GM12878 (cell line): ENCODE results near the gene HJV. TPM values are rescaled to one million over a fixed set of nuclear protein-coding genes. Genes with fewer than 3 reads are reported as not detected.

Source experiments
- GABPA ChIP-seq: IDR thresholded peaks from 2 replicates; pipeline ENCODE4 v1.6.1; 2014; ENCODE audit warnings: antibody characterized with exemption, low read depth, mild to moderate bottlenecking, inconsistent platforms
- IRF4 ChIP-seq: IDR thresholded peaks from 2 replicates; pipeline ENCODE4 v1.6.1; 2011; ENCODE audit warnings: low read depth, low read length
- NFIC ChIP-seq: IDR thresholded peaks from 2 replicates; pipeline ENCODE4 v1.6.1; 2012; ENCODE audit warnings: low read depth, mild to moderate bottlenecking, inconsistent platforms, low read length, moderate library complexity
- NR2F1 ChIP-seq: fragments of 450-650 bp; conservative IDR thresholded peaks from 2 replicates; pipeline ENCODE4 v1.6.1; 2017; ENCODE audit warnings: mild to moderate bottlenecking
- RAD21 ChIP-seq: IDR thresholded peaks from 2 replicates; pipeline ENCODE4 v1.6.1; 2011; ENCODE audit warnings: mild to moderate bottlenecking, low read depth, low read length, moderate library complexity; ENCODE audit not compliant: insufficient read depth
- SUZ12 ChIP-seq: fragments of 200-600 bp; sonication (generic); IDR thresholded peaks from one replicate; pipeline ENCODE4 v1.6.1; 2018; ENCODE audit warnings: antibody characterized with exemption, mild to moderate bottlenecking; ENCODE audit not compliant: unreplicated experiment
- polyA plus RNA-seq, 11 experiments: library from polyadenylated mRNA; depleted of rRNA in 4 of 11; unstranded in 6 of 11; stranded (reverse) in 5 of 11; fragments of >200 nt; fragmentation: Nextera tagmentation in 4 of 11; fragmentation: Illumina TruSeq in 1 of 11; extraction: Ambion mirVana in 4 of 11; extraction: Trizol in 1 of 11; gene quantifications; 1 replicate in 1 of 11; 2 replicates in 10 of 11; pipeline versions ENCODE4 v1.2.1 to v1.2.3, GENCODE V29; 2011 to 2016; ENCODE audit warnings: inconsistent platforms in 2 of 11, missing spikeins in 2 of 11, low read depth in 1 of 11
- total RNA-seq, 4 experiments: library from RNA; depleted of rRNA in 3 of 4; stranded (reverse); fragments of >200 nt in 3 of 4; fragmentation: Illumina TruSeq in 1 of 4; extraction: Trizol in 1 of 4; gene quantifications; 2 replicates each; pipeline versions ENCODE4 v1.2.1 to v1.2.3, GENCODE V29; 2013 to 2021
- TF ChIP-seq, protein P1 (sequence below): IDR thresholded peaks from 2 replicates; pipeline ENCODE4 v1.6.1; 2012; ENCODE audit warnings: low read depth, low read length, improper control_type of control experiment
- TF ChIP-seq, protein P2 (sequence below): fragments of 450-650 bp; IDR thresholded peaks from 2 replicates; pipeline ENCODE4 v1.6.1; 2017; ENCODE audit warnings: mild to moderate bottlenecking, low read depth, inconsistent platforms; ENCODE audit not compliant: poor library complexity, severe bottlenecking
- TF ChIP-seq, protein P3 (sequence below): IDR thresholded peaks from 2 replicates; pipeline ENCODE4 v1.6.1; 2011; ENCODE audit warnings: low read depth, low read length, improper control_type of control experiment, borderline replicate concordance

Gene HJV
- total and polyA plus RNA-seq, 10 of the 15 experiments (the other 5 are each of a cell fraction or from before 2014, with no cell fraction given), result not detected

DNA sequence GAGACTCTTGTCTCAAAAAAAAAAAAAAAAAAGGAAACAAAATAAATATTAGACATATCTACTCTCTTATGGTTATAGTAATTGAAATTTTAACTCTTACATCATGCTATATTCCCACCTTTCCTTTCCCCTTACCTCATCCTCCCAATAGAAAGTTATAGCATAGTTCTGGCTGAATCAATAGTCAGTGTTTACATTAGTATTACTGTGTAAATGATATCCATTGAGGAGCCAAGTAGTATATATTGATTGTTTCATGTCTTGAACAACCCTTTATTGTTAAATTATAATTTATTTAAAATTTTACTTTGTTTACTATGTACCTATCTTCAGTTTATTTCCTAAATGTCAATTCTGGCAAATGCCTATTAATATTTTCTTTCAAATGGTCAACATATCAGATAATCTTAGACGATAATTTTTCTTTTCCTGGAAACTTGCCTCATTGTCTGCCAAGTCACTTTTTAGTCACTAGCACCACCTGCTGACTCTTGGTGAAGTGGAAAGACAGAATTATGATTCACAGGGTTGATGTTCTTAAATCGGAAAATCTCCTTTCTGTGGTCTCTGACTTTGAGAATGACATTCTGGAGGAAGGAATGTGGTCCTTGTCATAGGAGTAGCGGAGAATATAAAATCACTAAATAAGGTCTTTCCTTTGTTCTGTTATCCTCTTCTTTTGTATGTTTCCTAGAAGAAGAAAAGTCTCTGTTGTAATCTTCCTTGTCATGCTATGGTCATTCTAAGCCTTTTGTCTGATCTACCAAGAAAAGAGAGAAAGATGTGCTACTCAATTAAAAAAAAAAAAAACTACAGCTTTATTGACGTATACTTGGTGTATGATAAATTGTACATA, 8.6 kb downstream of the HJV start (continued):
- TF ChIP-seq, protein P1, sequence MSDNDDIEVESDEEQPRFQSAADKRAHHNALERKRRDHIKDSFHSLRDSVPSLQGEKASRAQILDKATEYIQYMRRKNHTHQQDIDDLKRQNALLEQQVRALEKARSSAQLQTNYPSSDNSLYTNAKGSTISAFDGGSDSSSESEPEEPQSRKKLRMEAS, result no peak
- TF ChIP-seq, protein P2, sequence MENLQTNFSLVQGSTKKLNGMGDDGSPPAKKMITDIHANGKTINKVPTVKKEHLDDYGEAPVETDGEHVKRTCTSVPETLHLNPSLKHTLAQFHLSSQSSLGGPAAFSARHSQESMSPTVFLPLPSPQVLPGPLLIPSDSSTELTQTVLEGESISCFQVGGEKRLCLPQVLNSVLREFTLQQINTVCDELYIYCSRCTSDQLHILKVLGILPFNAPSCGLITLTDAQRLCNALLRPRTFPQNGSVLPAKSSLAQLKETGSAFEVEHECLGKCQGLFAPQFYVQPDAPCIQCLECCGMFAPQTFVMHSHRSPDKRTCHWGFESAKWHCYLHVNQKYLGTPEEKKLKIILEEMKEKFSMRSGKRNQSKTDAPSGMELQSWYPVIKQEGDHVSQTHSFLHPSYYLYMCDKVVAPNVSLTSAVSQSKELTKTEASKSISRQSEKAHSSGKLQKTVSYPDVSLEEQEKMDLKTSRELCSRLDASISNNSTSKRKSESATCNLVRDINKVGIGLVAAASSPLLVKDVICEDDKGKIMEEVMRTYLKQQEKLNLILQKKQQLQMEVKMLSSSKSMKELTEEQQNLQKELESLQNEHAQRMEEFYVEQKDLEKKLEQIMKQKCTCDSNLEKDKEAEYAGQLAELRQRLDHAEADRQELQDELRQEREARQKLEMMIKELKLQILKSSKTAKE, result peak; percentile 23
- TF ChIP-seq IRF4 (no peak), GABPA (no peak), SUZ12 (no peak), NFIC (no peak), RAD21 (peak; percentile 98), NR2F1 (no peak)
- TF ChIP-seq, protein P3, sequence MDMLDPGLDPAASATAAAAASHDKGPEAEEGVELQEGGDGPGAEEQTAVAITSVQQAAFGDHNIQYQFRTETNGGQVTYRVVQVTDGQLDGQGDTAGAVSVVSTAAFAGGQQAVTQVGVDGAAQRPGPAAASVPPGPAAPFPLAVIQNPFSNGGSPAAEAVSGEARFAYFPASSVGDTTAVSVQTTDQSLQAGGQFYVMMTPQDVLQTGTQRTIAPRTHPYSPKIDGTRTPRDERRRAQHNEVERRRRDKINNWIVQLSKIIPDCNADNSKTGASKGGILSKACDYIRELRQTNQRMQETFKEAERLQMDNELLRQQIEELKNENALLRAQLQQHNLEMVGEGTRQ, result no peak
